HepG2 (cell line): ENCODE data around the gene CD164L2. TPM values are rescaled to one million over a fixed set of nuclear protein-coding genes. Genes with fewer than 3 reads are reported as not detected.

Experiments
- HDAC6 ChIP-seq: fragments of 200-600 bp; sonication (generic); IDR thresholded peaks from 2 replicates; pipeline ENCODE4 v1.7.0; 2017; ENCODE audit warnings: mild to moderate bottlenecking, antibody characterized with exemption, low read length, low read depth
- KAT2B ChIP-seq: fragments of 150-350 bp; IDR thresholded peaks from 2 replicates; pipeline ENCODE4 v1.6.1; 2014; ENCODE audit warnings: low read depth, low read length, borderline replicate concordance
- PHF20 ChIP-seq: sonication (generic); formaldehyde crosslinking; IDR thresholded peaks from 2 replicates; pipeline ENCODE4 v1.5.0; 2020; ENCODE audit warnings: mild to moderate bottlenecking, missing genetic modification reagents
- POLR2A ChIP-seq, 2 experiments: IDR thresholded peaks; 2 replicates each; pipeline ENCODE4 v1.6.1; 2011; ENCODE audit warnings: low read depth in 2 of 2, low read length in 2 of 2, mild to moderate bottlenecking in 1 of 2, moderate library complexity in 1 of 2; ENCODE audit not compliant: insufficient read depth in 1 of 2
- RAD21 ChIP-seq: fragments of 450-650 bp; formaldehyde crosslinking; IDR thresholded peaks from 2 replicates; pipeline ENCODE4 v1.5.0; 2020; ENCODE audit warnings: mild to moderate bottlenecking
- RBAK ChIP-seq: sonication (generic); formaldehyde crosslinking; IDR thresholded peaks from 2 replicates; pipeline ENCODE4 v1.5.1; 2020; ENCODE audit warnings: mild to moderate bottlenecking, missing genetic modification reagents
- REL ChIP-seq: sonication (generic); formaldehyde crosslinking; conservative IDR thresholded peaks from 2 replicates; pipeline ENCODE4 v1.8.0; 2022; ENCODE audit warnings: mild to moderate bottlenecking, missing genetic modification reagents, moderate library complexity
- SAFB2 ChIP-seq: sonication (generic); formaldehyde crosslinking; IDR thresholded peaks from 2 replicates; pipeline ENCODE4 v1.5.1; 2020; ENCODE audit warnings: missing genetic modification reagents, low read depth, mild to moderate bottlenecking, borderline replicate concordance
- SOX6 ChIP-seq, 2 experiments: fragments of 450-650 bp in 1 of 2; sonication (generic) in 1 of 2; formaldehyde crosslinking in 1 of 2; IDR thresholded peaks; 2 replicates each; pipeline versions ENCODE4 v1.4.0 to v1.6.1; 2017 to 2020; ENCODE audit warnings: antibody characterized with exemption in 1 of 2, mild to moderate bottlenecking in 1 of 2, missing genetic modification reagents in 1 of 2
- TEAD3 ChIP-seq: optimal IDR thresholded peaks from 2 replicates; pipeline ENCODE3; 2016; ENCODE audit warnings: borderline replicate concordance
- TMF1 ChIP-seq: sonication (generic); formaldehyde crosslinking; IDR thresholded peaks from 2 replicates; pipeline ENCODE4 v1.8.1; 2022; ENCODE audit warnings: low read depth, missing genetic modification reagents
- ZBTB7A ChIP-seq: sonication (generic); formaldehyde crosslinking; IDR thresholded peaks from 2 replicates; pipeline ENCODE4 v1.8.0; 2022; ENCODE audit warnings: mild to moderate bottlenecking, missing genetic modification reagents
- ZKSCAN1 ChIP-seq: fragments of 150-350 bp; IDR thresholded peaks from 2 replicates; pipeline ENCODE4 v1.6.1; 2014; ENCODE audit warnings: low read length
- ZKSCAN5 ChIP-seq: sonication (generic); formaldehyde crosslinking; IDR thresholded peaks from 2 replicates; pipeline ENCODE4 v1.5.1; 2020; ENCODE audit warnings: mild to moderate bottlenecking, missing genetic modification reagents
- ZNF747 ChIP-seq: sonication (generic); formaldehyde crosslinking; IDR thresholded peaks from 2 replicates; pipeline ENCODE4 v1.8.1; 2023; ENCODE audit warnings: missing genetic modification reagents, mild to moderate bottlenecking, borderline replicate concordance
- ZNF83 ChIP-seq: sonication (generic); formaldehyde crosslinking; IDR thresholded peaks from 2 replicates; pipeline ENCODE4 v1.4.0; 2020; ENCODE audit warnings: missing genetic modification reagents, mild to moderate bottlenecking, borderline replicate concordance
- ZNF841 ChIP-seq: sonication (generic); formaldehyde crosslinking; IDR thresholded peaks from 2 replicates; pipeline ENCODE4 v1.8.1; 2023; ENCODE audit warnings: missing genetic modification reagents, borderline replicate concordance
- ZNF883 ChIP-seq: sonication (generic); formaldehyde crosslinking; IDR thresholded peaks from 2 replicates; pipeline ENCODE4 v1.5.1; 2020; ENCODE audit warnings: mild to moderate bottlenecking, missing genetic modification reagents; ENCODE audit errors: not compliant biosample characterization
- polyA plus RNA-seq, 8 experiments: library from polyadenylated mRNA; depleted of rRNA in 3 of 8; stranded (reverse) in 7 of 8; unstranded in 1 of 8; fragments of >200 nt; fragmentation: Illumina TruSeq in 4 of 8; extraction: Trizol in 4 of 8; gene quantifications; 2 replicates each; pipeline versions ENCODE4 v1.2.1 to v1.2.3, GENCODE V29; 2011 to 2016; ENCODE audit warnings: low read depth in 4 of 8, missing spikeins in 1 of 8, mixed read lengths in 1 of 8; ENCODE audit not compliant: insufficient read depth in 1 of 8
- total RNA-seq, 5 experiments: library from RNA; depleted of rRNA; stranded (reverse); fragments of >200 nt; fragmentation: Illumina TruSeq; extraction: Trizol; gene quantifications; 2 replicates each; pipeline ENCODE4 v1.2.3, GENCODE V29; 2016; ENCODE audit warnings: low read depth in 1 of 5
- TF ChIP-seq, protein P1 (sequence below): sonication (generic); formaldehyde crosslinking; IDR thresholded peaks from 2 replicates; pipeline ENCODE4 v1.5.0; 2020; ENCODE audit warnings: missing genetic modification reagents
- TF ChIP-seq, protein P2 (sequence below): sonication (generic); formaldehyde crosslinking; IDR thresholded peaks from 2 replicates; pipeline ENCODE4 v1.4.0; 2020; ENCODE audit warnings: missing genetic modification reagents, mild to moderate bottlenecking, borderline replicate concordance
- TF ChIP-seq, protein P3 (sequence below): sonication (generic); formaldehyde crosslinking; IDR thresholded peaks from 2 replicates; pipeline ENCODE4 v1.8.1; 2023; ENCODE audit warnings: mild to moderate bottlenecking, moderate library complexity, missing genetic modification reagents
- TF ChIP-seq, protein P4 (sequence below): sonication (generic); formaldehyde crosslinking; IDR thresholded peaks from 2 replicates; pipeline ENCODE4 v1.9.0; 2021; ENCODE audit warnings: missing genetic modification reagents, mild to moderate bottlenecking, borderline replicate concordance
- TF ChIP-seq, protein P5 (sequence below): IDR thresholded peaks from 2 replicates; pipeline ENCODE4 v1.6.1; 2012; ENCODE audit warnings: low read length, improper control_type of control experiment

Gene CD164L2
- total and polyA plus RNA-seq, 2 of the 13 experiments (the other 11 are each of a cell fraction or from before 2014, with no cell fraction given) = not detected

DNA sequence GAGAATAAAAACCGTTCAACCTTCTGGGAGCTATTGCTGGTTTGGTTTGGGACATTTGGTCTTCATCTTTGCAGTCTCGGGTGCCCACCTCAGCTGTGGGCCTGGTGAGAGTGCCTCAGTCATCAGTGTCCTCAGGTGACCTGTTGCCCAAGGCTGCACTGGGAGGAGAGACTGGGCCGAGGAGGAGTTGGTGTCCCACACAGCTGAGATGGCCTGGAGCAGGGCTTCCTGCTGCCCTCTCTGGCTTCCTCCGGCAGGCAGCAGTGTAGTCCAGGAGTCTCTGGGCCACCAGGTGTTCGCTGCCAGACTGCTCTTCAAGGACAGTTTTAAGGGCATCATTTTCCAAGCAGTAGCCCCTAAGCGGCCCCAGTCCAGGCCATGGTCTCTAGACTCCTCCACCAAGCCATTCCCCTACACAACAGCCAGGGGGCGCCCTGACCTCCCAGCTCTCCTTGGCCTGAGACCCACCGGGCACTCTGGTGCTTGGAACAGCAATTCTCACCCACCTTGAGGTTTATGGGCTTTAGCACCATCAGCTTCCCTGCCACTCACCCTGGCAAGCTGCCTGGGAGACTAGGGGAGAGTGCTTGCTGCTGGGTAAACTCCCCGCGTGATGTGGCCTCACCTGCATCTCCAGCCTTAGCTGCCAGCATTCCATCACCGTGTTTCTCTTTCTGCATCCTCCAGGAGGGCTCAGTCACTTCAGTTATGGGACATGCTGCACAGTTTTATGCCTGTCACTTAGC, 50.4 kb downstream of the CD164L2 start (continued):
- TF ChIP-seq TEAD3 (CRISPR knock-in tag) (no peak), KAT2B (no peak), ZKSCAN5 (CRISPR knock-in tag) (no peak), ZNF83 (no peak), ZKSCAN1 (no peak), HDAC6 (no peak), ZNF883 (CRISPR knock-in tag) (peak; percentile 58), ZNF747 (no peak), REL (CRISPR knock-in tag) (no peak), SOX6 (IDR thresholded peaks at IDR 0.05) (no peak), SOX6 (CRISPR knock-in tag; IDR thresholded peaks at IDR 0.05) (no peak), RBAK (CRISPR knock-in tag) (no peak), PHF20 (no peak), ZBTB7A (no peak), TMF1 (no peak), ZNF841 (CRISPR knock-in tag) (no peak), RAD21 (CRISPR knock-in tag) (peak; percentile 32; the same call in 1 of the 2 replicates), POLR2A (IDR thresholded peaks at IDR 0.05; ENCODE audit: insufficient read depth in 1 of 2, low read depth in 2 of 2, low read length in 2 of 2) (0 out of 4 replicates have a peak, but pooled peaks of 1 of the 2 experiments have one; percentile 18), SAFB2 (CRISPR knock-in tag) (no peak)
- TF ChIP-seq, protein P1, sequence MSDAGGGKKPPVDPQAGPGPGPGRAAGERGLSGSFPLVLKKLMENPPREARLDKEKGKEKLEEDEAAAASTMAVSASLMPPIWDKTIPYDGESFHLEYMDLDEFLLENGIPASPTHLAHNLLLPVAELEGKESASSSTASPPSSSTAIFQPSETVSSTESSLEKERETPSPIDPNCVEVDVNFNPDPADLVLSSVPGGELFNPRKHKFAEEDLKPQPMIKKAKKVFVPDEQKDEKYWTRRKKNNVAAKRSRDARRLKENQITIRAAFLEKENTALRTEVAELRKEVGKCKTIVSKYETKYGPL (CRISPR knock-in tag) = no peak
- TF ChIP-seq, protein P2, sequence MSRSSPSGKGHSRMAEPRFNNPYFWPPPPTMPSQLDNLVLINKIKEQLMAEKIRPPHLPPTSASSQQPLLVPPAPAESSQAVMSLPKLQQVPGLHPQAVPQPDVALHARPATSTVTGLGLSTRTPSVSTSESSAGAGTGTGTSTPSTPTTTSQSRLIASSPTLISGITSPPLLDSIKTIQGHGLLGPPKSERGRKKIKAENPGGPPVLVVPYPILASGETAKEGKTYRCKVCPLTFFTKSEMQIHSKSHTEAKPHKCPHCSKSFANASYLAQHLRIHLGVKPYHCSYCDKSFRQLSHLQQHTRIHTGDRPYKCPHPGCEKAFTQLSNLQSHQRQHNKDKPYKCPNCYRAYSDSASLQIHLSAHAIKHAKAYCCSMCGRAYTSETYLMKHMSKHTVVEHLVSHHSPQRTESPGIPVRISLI (CRISPR knock-in tag) = no peak
- TF ChIP-seq, protein P3, sequence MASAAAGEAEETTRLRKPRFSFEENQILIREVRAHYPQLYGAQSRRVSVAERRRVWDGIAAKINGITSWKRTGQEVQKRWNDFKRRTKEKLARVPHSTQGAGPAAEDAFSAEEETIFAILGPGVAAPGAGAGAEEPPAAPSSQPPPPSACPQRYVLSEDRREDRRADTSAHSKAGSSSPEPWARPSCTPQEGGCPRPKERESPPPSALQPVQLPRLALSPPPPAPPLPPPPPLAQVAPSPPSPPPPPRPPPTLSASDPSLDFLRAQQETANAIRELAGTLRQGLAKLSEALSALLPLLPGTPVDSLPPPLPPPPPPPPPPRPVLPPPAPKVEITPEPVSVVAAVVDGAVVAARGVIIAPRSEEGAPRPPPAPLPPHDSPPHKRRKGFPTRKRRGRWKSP (CRISPR knock-in tag) = no peak
- TF ChIP-seq, protein P4, sequence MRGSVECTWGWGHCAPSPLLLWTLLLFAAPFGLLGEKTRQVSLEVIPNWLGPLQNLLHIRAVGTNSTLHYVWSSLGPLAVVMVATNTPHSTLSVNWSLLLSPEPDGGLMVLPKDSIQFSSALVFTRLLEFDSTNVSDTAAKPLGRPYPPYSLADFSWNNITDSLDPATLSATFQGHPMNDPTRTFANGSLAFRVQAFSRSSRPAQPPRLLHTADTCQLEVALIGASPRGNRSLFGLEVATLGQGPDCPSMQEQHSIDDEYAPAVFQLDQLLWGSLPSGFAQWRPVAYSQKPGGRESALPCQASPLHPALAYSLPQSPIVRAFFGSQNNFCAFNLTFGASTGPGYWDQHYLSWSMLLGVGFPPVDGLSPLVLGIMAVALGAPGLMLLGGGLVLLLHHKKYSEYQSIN = no peak
- TF ChIP-seq, protein P5, sequence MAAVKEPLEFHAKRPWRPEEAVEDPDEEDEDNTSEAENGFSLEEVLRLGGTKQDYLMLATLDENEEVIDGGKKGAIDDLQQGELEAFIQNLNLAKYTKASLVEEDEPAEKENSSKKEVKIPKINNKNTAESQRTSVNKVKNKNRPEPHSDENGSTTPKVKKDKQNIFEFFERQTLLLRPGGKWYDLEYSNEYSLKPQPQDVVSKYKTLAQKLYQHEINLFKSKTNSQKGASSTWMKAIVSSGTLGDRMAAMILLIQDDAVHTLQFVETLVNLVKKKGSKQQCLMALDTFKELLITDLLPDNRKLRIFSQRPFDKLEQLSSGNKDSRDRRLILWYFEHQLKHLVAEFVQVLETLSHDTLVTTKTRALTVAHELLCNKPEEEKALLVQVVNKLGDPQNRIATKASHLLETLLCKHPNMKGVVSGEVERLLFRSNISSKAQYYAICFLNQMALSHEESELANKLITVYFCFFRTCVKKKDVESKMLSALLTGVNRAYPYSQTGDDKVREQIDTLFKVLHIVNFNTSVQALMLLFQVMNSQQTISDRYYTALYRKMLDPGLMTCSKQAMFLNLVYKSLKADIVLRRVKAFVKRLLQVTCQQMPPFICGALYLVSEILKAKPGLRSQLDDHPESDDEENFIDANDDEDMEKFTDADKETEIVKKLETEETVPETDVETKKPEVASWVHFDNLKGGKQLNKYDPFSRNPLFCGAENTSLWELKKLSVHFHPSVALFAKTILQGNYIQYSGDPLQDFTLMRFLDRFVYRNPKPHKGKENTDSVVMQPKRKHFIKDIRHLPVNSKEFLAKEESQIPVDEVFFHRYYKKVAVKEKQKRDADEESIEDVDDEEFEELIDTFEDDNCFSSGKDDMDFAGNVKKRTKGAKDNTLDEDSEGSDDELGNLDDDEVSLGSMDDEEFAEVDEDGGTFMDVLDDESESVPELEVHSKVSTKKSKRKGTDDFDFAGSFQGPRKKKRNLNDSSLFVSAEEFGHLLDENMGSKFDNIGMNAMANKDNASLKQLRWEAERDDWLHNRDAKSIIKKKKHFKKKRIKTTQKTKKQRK = no peak
